Measurements from ENCODE around the gene HOXA13. TPM values are rescaled to one million over a fixed set of nuclear protein-coding genes. Genes with fewer than 3 reads are reported as not detected.

The HOXA13 gene
- polyA plus RNA-seq, 1 of the 3 experiments (the other 2 are of a cell fraction): not detected

GRCh38 chr7:27196287-27196767 lies 3.6 kb downstream of the HOXA13 start (continued):
- TF ChIP-seq YY1 (IDR thresholded peaks at IDR 0.05; ENCODE audit: low read depth): no peak
- TF ChIP-seq FOSL2 (IDR thresholded peaks at IDR 0.05; ENCODE audit: borderline replicate concordance, low read depth): no peak
- no peak for TF ChIP-seq TEAD4 (IDR thresholded peaks at IDR 0.05; ENCODE audit: borderline replicate concordance, insufficient read depth)
- peak; percentile 99 for TF ChIP-seq CTCF (IDR thresholded peaks at IDR 0.05)

GRCh38 chr7:27194686-27195379 lies 5.1 kb downstream of the HOXA13 start:
- Histone ChIP-seq H2AFZ (ENCODE audit: low read depth) (no peak overlapping the region), H4K20me1 (ENCODE audit: insufficient read depth) (peaks cover 5% of the 10 kb centered on the region; the same call in 1 of the 2 replicates), H3K4me2 (no peak overlapping the region), H3K9ac (no peak overlapping the region), H3K27ac (ENCODE audit: low read depth in 2 of 2, low read length in 1 of 2) (no peak overlapping the region), H3K4me1 (ENCODE audit: control insufficient read depth in 1 of 2, insufficient read depth in 2 of 2, low read depth in 1 of 2, low read length in 1 of 2) (peaks cover 0 to 4% of the 10 kb centered on the region in 2 experiments; a peak in 1 of 4 replicates), H3K9me3 (no peaks in the 10 kb centered on the region), H3K9me2 (no peaks in the 10 kb centered on the region), H3K36me3 (replicated peaks in 1 of 2; ENCODE audit: control insufficient read depth in 1 of 2, insufficient read depth in 2 of 2, low read length in 1 of 2) (no peaks in the 10 kb centered on the region), H3K27me3 (ENCODE audit: insufficient read depth) (peaks cover 84% of the 10 kb centered on the region), H3F3A (replicated peaks; ENCODE audit: insufficient read depth) (peaks cover 8% of the 10 kb centered on the region), H3K4me3 (ENCODE audit: low read depth in 2 of 2, low read length in 1 of 2) (no peak overlapping the region), H3K79me2 (ENCODE audit: insufficient read depth) (no peaks in the 10 kb centered on the region)
- no peak for TF ChIP-seq PBX3 (IDR thresholded peaks at IDR 0.05)
- TF ChIP-seq RFX5 (IDR thresholded peaks at IDR 0.05; ENCODE audit: low read length): no peak
- TF ChIP-seq GABPA (IDR thresholded peaks at IDR 0.05; ENCODE audit: low read depth): no peak
- no peak for TF ChIP-seq USF2 (IDR thresholded peaks at IDR 0.05; ENCODE audit: borderline replicate concordance, low read depth, low read length)
- no peak for TF ChIP-seq GATA2 (CRISPR knock-in tag; IDR thresholded peaks at IDR 0.05)
- no peak for TF ChIP-seq REST (IDR thresholded peaks at IDR 0.05; ENCODE audit: low read depth, low read length)
- TF ChIP-seq ELF1 (IDR thresholded peaks at IDR 0.05): no peak
- no peak for TF ChIP-seq USF1 (IDR thresholded peaks at IDR 0.05; ENCODE audit: borderline replicate concordance, low read depth)
- TF ChIP-seq SIN3A (IDR thresholded peaks at IDR 0.05; ENCODE audit: borderline replicate concordance, low read depth, low read length): no peak
- TF ChIP-seq FOSL2 (IDR thresholded peaks at IDR 0.05; ENCODE audit: borderline replicate concordance, low read depth): no peak
- TF ChIP-seq MXI1 (IDR thresholded peaks at IDR 0.05; ENCODE audit: low read depth, low read length): no peak
- no peak for TF ChIP-seq TCF12 (IDR thresholded peaks at IDR 0.05)
- TF ChIP-seq YY1 (IDR thresholded peaks at IDR 0.05; ENCODE audit: low read depth): no peak
- no peak for TF ChIP-seq RAD21 (IDR thresholded peaks at IDR 0.05; ENCODE audit: low read length)
- TF ChIP-seq IRF3 (IDR thresholded peaks at IDR 0.05; ENCODE audit: low read depth, low read length): no peak
- no peak for TF ChIP-seq TEAD4 (IDR thresholded peaks at IDR 0.05; ENCODE audit: borderline replicate concordance, insufficient read depth)
- no peak for TF ChIP-seq RXRA (IDR thresholded peaks at IDR 0.05; ENCODE audit: borderline replicate concordance, low read depth)
- TF ChIP-seq SMC3 (IDR thresholded peaks at IDR 0.05; ENCODE audit: low read depth, low read length): no peak
- TF ChIP-seq RCOR1 (IDR thresholded peaks at IDR 0.05; ENCODE audit: low read length): no peak
- TF ChIP-seq FOXM1 (IDR thresholded peaks at IDR 0.05; ENCODE audit: low read depth): no peak
- POLR2A ChIA-PET: no interaction called here
- WGBS (ENCODE audit: low lambda C conversion rate): 13% methylated on average over 9 of the region's 9 CpGs
- no peak for DNase-seq
- CTCF ChIA-PET: interaction anchor here (0.7 to 10.7 kb wide), 26 partner anchors 8 to 902 kb away, joined by 3 to 84 read pairs (median 7); partner anchors contain the start of genes HOXA11 and HOXA5

Measured in SK-N-SH (cell line).